Natural killer cell (primary cell): Measurements from ENCODE around the gene IL5. TPM values are rescaled to one million over a fixed set of nuclear protein-coding genes. Genes with fewer than 3 reads are reported as not detected.
A peak's percentile ranks its signal among the peaks of the same experiment; 100 is the strongest.

ENCODE experiments used
- ATAC-seq, 3 donors: fragments of 150-1000 bp in 2 of 3; fragments of 200-7000 bp in 1 of 3; cut with Tn5 transposase; 1 replicate in 1 of 3; 2 replicates in 2 of 3; pipeline ENCODE4 v1.10.0; 2021; ENCODE audit warnings: mild to moderate bottlenecking in 2 of 3, moderate library complexity in 2 of 3
- DNase-seq, 2 donors: peaks; one replicate each; pipeline versions ENCODE4 v3.0.0 to v3.0.0-alpha.2; 2013 to 2021; ENCODE audit warnings: mixed read lengths in 1 of 2
- H3K27ac ChIP-seq: one replicate; pipeline ENCODE4 v1.5.1; 2013; ENCODE audit warnings: mild to moderate bottlenecking, low read length
- H3K27me3 ChIP-seq: one replicate; pipeline ENCODE4 v1.6.1; 2013; ENCODE audit warnings: low read length; ENCODE audit not compliant: control insufficient read depth, insufficient read depth
- H3K36me3 ChIP-seq: one replicate; pipeline ENCODE4 v1.6.1; 2013; ENCODE audit warnings: low read length; ENCODE audit not compliant: control insufficient read depth, insufficient read depth
- H3K4me1 ChIP-seq: one replicate; pipeline ENCODE4 v1.6.1; 2013; ENCODE audit warnings: low read length; ENCODE audit not compliant: control insufficient read depth, insufficient read depth
- H3K4me3 ChIP-seq: one replicate; pipeline ENCODE4 v1.5.1; 2013; ENCODE audit warnings: low read length
- H3K9me3 ChIP-seq: one replicate; pipeline ENCODE4 v1.6.1; 2013; ENCODE audit warnings: low read length; ENCODE audit not compliant: control insufficient read depth, insufficient read depth
- H3K27ac Mint-ChIP-seq, 2 donors: one replicate each; pipeline ENCODE4 v1.8.0; 2022; ENCODE audit warnings: mild to moderate bottlenecking in 2 of 2, mixed read lengths in 2 of 2, moderate library complexity in 1 of 2
- H3K27me3 Mint-ChIP-seq, 2 donors: one replicate each; pipeline ENCODE4 v1.8.0; 2022; ENCODE audit warnings: low read depth in 2 of 2, mixed read lengths in 2 of 2
- H3K36me3 Mint-ChIP-seq: one replicate; pipeline ENCODE4 v1.8.0; 2022; ENCODE audit warnings: mixed read lengths
- H3K4me1 Mint-ChIP-seq, 2 donors: one replicate each; pipeline ENCODE4 v1.8.0; 2022; ENCODE audit warnings: mixed read lengths in 2 of 2
- H3K4me3 Mint-ChIP-seq: one replicate; pipeline ENCODE4 v1.8.0; 2022; ENCODE audit warnings: mild to moderate bottlenecking, moderate library complexity, mixed read lengths
- H3K9me3 Mint-ChIP-seq, 2 donors: one replicate each; pipeline ENCODE4 v1.8.0; 2022; ENCODE audit warnings: mixed read lengths in 2 of 2
- WGBS: methylation state at CpG from one replicate; pipeline ENCODE4 v1.1.7; 2013; ENCODE audit warnings: missing lambda C conversion rate; ENCODE audit not compliant: insufficient coverage; 5-methylcytosine and 5-hydroxymethylcytosine counted together
- intact Hi-C: fragments of 100-400 bp; cut with micrococcal nuclease; formaldehyde crosslinking; loops from one replicate; pipeline ENCODE4 v1.14.2; 2022
- total RNA-seq, 4 donors: library from RNA; stranded (reverse); fragments of 120-200 nt in 1 of 4; gene quantifications; one replicate each; pipeline versions ENCODE4 v1.2.3 to v1.2.4, GENCODE V29; 2013 to 2022
- TF ChIP-seq, protein P1 (sequence below): fragments of 200-600 bp; IDR thresholded peaks from one replicate; pipeline ENCODE4 v1.8.0; 2022; ENCODE audit warnings: antibody characterized with exemption

The IL5 gene
- total RNA-seq, 3 donors from 2014 or later (not counting 1 experiment from before 2014, with no cell fraction given) = not detected

- H3K4me1 ChIP-seq = peaks cover 56% of the 10 kb centered on the region
Observed at GRCh38 chr5:132500244-132500930, 42.9 kb downstream of the IL5 start.

DNA sequence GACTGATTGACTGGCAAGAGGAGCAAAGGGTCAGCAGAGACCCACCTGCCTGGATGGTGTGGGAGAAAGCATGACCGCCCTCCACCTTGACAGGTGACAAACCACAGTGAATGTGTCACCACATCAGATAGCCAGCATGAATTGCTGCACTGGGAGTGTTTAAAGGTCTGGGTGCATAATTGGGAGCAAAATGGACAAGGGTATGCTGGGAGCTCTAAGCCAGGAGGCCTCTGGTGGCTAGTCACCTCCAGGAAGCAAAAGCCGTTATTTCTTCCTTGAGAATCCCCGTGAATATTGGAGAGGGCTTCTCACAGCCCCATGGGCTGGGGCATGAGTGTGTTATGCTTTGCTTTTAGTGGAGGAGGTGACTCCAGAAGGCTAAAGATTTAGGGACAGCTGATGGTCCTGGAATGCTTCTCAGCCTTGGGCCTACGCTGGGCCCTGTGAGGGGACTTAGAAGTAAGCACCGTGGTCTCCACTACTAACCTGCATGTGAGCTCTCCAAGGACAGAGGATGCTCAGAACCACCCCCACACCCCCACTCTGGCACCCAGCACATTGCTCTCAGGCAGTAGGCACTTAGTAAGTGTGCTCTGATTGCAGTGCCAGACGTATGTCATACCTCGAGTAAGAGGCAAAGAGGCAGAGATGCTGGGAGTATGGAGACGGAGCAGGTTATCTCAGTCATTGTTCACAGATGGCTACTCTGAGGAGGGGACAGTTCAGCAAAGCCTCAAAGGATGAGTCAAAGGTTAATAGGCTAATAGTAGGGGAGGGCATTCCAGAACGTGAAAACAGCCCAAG lies 43.7 kb downstream of the IL5 start:
- Histone ChIP-seq H3K4me3 (no peak overlapping the region), H3K27ac (peak overlapping the region; percentile 34), H3K4me1 (peaks cover 64% of the 10 kb centered on the region), H3K27me3 (no peaks in the 10 kb centered on the region), H3K9me3 (no peaks in the 10 kb centered on the region), H3K36me3 (no peaks in the 10 kb centered on the region)
- Mint-ChIP-seq H3K9me3 (no peaks in the 10 kb centered on the region), H3K27ac (peak overlapping the region; percentile 95 to 100), H3K36me3 (no peaks in the 10 kb centered on the region), H3K4me3 (no peak overlapping the region), H3K27me3 (no peaks in the 10 kb centered on the region), H3K4me1 (peaks cover 44 to 56% of the 10 kb centered on the region in 2 donors)
- ATAC-seq = no peak
- peak in 1 of 2 donors; percentile 36 for DNase-seq
- TF ChIP-seq, protein P1, sequence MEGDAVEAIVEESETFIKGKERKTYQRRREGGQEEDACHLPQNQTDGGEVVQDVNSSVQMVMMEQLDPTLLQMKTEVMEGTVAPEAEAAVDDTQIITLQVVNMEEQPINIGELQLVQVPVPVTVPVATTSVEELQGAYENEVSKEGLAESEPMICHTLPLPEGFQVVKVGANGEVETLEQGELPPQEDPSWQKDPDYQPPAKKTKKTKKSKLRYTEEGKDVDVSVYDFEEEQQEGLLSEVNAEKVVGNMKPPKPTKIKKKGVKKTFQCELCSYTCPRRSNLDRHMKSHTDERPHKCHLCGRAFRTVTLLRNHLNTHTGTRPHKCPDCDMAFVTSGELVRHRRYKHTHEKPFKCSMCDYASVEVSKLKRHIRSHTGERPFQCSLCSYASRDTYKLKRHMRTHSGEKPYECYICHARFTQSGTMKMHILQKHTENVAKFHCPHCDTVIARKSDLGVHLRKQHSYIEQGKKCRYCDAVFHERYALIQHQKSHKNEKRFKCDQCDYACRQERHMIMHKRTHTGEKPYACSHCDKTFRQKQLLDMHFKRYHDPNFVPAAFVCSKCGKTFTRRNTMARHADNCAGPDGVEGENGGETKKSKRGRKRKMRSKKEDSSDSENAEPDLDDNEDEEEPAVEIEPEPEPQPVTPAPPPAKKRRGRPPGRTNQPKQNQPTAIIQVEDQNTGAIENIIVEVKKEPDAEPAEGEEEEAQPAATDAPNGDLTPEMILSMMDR = no peak
- intact Hi-C loops = loop anchor here (5.0 kb wide), 1 partner anchor 323 kb away; no protein-coding TSS in a partner anchor
- 66% methylated on average over 9 of the region's 9 CpGs for WGBS

More at GRCh38 chr5:132500244-132500930, 42.9 kb downstream of the IL5 start:
- H3K9me3 ChIP-seq = no peaks in the 10 kb centered on the region
- TF ChIP-seq, protein P1 = no peak
- H3K9me3 Mint-ChIP-seq = no peaks in the 10 kb centered on the region
- H3K4me3 Mint-ChIP-seq = no peak overlapping the region
- H3K36me3 Mint-ChIP-seq = no peaks in the 10 kb centered on the region
- peak overlapping the region; percentile 95 to 100 for H3K27ac Mint-ChIP-seq
- WGBS = 89% methylated on average over 6 of the region's 6 CpGs
- no peaks in the 10 kb centered on the region for H3K36me3 ChIP-seq
- H3K4me1 Mint-ChIP-seq = peaks cover 38 to 50% of the 10 kb centered on the region in 2 donors
- H3K27me3 Mint-ChIP-seq = no peaks in the 10 kb centered on the region
- DNase-seq (peak in 1 of 2 donors; percentile 25), ATAC-seq (no peak)
- intact Hi-C loops = loop anchor here (5.0 kb wide), 1 partner anchor 322 kb away; no protein-coding TSS in a partner anchor
- no peak overlapping the region for H3K4me3 ChIP-seq
- no peaks in the 10 kb centered on the region for H3K27me3 ChIP-seq
- peak overlapping the region; percentile 53 for H3K27ac ChIP-seq

DNA sequence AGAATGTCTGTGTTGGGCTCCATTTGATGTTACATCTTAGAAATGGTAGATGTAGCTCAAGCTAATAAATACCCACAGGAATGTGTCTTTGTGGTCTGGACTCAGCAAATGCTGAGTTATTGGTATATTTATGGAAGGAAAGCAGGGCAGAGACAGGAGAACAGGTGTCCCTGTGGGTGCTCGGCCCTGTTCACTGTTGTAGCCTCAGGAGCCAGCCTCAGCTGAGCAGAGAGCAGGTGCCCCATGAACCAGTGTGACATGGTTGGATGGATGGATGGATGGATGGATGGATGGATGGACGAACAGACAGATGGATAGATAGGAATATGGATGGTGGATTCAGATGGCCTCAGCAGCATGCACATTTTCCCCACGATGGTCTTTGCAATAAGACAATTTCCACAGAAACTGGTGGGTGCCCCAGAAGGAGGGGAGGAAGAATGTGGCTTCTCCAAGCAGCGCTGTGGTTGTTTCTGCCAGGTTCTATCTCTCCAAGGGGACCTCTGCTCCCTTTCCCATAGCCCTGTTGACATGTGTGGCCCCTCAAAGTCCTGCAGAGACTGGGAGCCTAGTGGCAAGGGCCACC lies 44.5 kb downstream of the IL5 start:
- Histone ChIP-seq H3K27ac (peak overlapping the region; percentile 34), H3K4me1 (peaks cover 72% of the 10 kb centered on the region), H3K27me3 (no peaks in the 10 kb centered on the region), H3K36me3 (no peaks in the 10 kb centered on the region), H3K9me3 (no peaks in the 10 kb centered on the region), H3K4me3 (no peak overlapping the region)
- peak overlapping the region; percentile 42 for H3K4me3 Mint-ChIP-seq
- 76% methylated on average over 4 of the region's 4 CpGs for WGBS
- intact Hi-C loops = no loop called here
- ATAC-seq (no peak), DNase-seq (no peak)
- peak overlapping the region; percentile 95 to 100 for H3K27ac Mint-ChIP-seq
- peaks cover 53 to 64% of the 10 kb centered on the region in 2 donors for H3K4me1 Mint-ChIP-seq
- no peaks in the 10 kb centered on the region for H3K9me3 Mint-ChIP-seq
- H3K36me3 Mint-ChIP-seq = no peaks in the 10 kb centered on the region
- no peaks in the 10 kb centered on the region for H3K27me3 Mint-ChIP-seq
- TF ChIP-seq, protein P1 = no peak
